NK-92 (cell line): ENCODE measurements around the gene PPP1R14C.

Source experiments
- DNase-seq: peaks from one replicate; lab custom pipeline; 2025; ENCODE audit not compliant: unreplicated experiment; lab: John Stamatoyannopoulos, UW

Gene PPP1R14C, protein sequence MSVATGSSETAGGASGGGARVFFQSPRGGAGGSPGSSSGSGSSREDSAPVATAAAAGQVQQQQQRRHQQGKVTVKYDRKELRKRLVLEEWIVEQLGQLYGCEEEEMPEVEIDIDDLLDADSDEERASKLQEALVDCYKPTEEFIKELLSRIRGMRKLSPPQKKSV

DNA sequence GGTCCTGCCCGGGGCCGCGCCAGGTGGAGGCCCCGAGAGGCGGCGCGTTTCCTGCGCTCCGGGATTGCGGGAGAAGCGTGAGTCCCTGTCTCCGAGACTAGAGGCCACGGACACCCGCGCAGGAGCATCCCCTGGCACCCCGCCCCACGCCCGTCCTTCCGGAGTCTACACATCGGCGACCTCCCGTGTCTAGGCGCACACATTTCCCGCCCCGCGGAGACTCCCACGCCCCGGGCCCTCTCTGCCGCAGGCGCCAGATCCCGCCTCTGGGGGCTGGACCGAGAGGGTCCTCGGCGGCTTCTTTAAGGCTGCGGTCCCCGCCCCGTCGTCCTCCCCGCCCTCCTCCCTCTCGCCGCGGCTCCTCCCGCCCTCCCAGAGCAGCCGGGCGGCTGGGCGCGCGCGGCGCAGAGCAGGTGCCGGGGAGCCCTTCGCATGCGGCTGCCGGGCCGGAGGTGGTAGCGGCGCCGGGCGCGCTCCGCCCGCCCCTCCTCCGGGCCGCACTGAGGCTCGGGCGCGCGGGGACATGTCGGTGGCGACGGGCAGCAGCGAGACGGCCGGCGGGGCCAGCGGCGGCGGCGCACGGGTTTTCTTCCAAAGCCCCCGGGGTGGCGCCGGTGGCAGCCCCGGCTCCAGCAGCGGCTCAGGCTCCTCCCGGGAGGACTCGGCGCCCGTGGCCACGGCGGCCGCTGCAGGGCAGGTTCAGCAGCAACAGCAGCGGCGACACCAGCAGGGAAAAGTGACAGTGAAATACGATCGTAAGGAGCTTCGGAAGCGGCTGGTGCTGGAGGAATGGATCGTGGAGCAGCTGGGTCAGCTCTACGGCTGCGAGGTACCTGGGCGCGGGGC, at the start of gene PPP1R14C:
PPP1R14C (plus strand) TSS at position 375 of the 846 bp plus-strand sequence; CDS start at position 524, 149 bp downstream.
- DNase-seq: no peak

DNA sequence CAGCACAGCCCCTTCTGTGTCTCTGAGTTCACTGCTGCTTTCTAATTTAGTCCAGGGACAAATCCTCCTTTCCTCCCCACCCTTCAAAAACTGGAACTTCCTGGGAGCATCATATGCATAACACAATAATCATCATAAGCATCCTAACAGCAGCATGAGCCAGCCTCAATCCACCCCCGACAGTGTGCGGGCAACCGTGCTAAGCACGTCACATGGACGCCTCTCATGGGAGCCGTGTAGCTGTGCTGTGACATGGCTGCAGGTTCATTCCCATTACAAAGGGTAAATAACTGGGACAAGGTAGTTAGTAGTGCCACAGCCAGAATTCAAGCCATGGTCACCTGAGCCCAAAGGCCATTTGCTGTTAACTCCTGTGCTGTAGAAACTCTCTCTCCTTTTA, 49.4 kb upstream of the PPP1R14C start:
- no peak for DNase-seq

DNA sequence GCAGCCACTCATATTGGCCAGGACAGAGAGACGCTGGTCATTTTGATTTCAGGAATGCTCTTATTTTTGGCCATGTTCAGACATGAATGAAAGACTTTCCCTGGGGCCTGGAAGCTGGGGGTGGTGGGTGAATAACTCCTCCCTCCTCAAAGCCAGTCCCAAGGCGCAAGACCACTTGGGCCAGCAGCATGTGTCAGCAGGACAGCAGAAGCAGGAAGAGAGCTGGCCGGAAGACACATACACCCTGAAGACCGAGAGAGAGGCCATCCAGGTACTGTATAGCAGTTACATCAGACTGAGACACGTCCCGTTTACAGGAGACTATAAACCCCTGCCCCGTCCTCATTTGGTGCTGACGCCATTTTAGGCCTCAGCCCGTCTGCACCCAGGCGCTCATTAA, 44.7 kb upstream of the PPP1R14C start:
- DNase-seq: no peak

DNA sequence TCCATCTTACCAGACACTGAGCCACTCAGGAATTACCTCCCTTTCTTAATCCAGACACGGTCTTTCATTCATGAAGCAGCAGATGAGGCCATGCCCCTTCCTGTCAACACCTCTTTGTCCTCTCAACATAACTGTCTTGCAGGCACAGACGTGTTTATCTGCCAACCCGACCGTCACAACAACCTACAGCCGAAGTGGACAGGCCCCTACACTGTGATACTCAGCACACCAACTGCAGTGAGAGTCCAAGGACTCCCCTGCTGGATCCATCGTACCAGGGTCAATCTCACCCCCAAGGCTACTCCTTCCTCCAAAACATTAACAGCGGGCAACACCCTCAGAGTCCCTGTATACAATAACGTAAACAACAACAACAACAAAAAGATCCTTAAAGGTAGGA, 43.3 kb upstream of the PPP1R14C start:
- DNase-seq: no peak

DNA sequence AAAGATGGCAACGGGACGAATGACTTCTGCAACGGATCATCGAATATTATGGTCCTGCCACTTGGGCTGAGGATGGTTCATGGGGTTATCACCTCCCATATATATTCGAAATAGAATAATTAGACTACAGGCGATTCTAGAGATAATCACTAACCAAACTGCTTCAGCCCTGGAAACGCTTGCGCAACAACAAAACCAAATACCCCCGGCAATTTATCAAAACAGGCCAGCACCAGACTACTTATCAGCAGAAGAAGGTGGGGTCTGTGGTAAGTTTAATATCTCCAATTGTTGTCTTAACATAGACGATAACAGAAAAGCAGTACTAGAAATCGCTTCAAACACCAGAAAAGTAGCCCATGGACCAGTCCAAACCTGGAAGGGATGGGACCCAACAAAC, 42.9 kb upstream of the PPP1R14C start:
- DNase-seq: no peak

DNA sequence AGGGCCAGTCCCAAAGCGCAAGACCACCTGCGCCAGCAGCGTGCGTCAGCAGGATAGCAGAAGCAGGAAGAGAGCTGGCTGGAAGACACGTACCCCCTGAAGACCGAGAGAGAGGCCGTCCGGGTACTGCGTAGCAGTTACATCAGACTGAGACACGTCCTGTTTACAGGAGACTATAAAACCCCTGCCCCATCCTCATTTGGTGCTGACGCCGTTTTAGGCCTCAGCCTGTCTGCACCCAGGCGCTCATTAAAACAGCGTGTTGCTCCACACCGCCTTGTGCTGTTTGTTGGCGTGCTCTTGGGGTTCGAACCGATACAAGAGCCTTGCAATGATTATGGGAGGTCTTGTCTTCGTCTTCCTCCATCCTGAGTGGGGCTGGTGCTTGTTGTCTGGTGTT, 42.1 kb upstream of the PPP1R14C start:
- DNase-seq: no peak

DNA sequence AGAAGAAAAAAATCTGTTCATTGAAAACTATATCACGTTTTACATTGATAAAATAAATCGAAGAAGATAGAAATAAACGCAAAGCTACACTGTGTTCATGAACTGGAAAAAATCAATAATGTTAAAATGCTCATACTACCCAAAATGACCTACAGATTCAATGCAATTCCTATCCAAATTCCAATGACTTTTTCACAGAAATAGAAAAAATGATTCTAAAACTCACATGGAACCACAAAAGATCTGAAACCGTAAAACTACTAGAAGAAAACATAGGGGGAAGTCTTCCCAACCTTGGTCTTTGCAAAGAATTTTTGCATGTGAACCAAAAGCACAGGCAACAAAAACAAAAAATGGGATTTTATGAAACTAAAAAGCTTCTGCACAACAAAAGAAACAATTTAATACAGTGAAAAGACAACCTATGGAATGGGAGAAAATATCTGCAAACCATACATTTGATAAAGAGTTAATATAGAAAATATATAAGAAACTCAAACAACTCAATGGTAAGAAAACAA, 40.0 kb upstream of the PPP1R14C start:
- no peak for DNase-seq

DNA sequence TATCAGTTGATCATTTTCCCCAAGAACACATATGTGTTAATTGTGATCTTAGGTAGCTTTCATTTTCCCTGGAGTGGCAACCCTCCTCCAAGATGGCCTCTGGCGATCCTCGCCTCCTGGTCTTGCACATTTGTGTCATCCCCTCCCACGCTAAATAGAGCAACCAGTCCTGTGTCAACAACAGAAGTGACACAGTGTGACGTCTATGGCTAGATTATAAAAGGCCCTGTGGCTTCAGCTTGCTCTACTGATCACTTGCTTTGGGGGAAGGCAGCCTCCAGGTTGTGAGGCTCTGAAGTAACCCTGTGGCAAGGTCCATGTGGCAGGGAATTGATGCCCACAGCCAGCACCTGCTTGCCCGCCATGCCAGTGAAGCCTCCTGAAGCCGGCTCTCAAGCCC, 30.6 kb upstream of the PPP1R14C start:
- DNase-seq: no peak

DNA sequence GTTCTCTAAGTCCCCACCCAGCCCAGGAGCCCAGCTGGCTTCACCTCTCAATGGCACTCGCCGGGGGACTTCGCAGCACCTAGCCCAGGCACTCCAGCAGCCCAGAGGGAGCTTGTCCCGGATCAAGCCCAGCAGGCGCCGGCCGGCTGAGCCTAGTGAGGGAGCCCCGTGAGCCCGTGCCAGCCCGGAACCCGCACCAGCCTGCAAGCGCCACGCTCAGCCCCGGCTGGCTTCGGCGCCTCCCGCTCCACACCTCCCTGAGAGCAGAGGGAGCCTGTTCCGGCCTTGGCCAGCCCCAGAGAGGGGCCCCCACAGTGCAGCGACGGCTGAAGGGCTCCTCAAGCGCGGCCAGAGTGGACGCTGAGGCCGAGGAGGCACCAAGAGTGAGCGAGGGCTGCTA, 27.1 kb upstream of the PPP1R14C start:
- DNase-seq: no peak

DNA sequence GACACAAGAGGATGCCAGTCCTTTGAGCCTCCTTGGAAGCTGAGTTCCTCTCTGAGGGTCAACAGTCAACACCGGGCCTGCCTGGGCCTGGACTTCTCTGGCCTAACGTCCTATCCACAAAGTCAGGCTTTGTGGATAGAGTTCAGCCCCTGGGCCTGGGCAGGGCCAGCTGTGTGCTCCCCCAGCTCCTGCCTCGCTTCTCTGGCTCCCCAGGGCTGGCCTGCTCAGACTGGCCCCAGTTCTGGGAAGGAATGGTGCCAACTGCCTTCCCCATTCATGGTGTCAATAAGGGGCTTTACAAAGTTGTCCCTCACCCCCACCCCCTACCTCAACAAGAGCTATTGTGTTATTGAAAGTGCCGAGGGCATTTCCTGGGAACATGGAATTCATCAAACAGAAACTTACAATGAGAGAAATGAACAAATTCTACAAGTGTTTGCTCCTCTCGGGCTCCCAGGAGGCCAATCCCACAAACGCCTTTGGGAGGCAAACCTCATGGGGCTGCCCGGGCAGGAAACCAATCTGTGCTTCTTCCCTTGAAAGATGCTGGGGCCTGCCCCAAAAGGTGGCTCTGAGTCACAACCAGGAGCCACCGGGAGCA, 26.5 kb upstream of the PPP1R14C start:
- DNase-seq: no peak

DNA sequence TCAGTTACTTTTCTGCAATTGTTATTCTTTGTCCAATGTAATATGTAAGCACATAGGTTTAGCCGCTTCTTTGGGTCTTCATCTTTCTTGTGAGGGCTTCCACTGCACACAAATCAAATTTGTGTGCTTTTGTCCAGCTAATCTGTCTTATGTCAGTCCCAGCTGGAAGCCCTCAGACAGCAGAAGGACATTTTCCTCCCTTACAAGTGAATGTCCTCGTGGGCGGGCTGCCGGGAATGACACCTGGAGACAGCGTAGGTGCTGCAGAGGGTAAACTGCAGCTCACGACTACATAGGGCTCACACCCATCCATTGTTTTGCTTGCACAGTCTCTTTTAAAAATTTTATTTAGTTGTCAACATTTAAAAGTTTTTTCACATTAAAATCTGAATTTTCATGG, 24.6 kb upstream of the PPP1R14C start:
- DNase-seq: no peak

DNA sequence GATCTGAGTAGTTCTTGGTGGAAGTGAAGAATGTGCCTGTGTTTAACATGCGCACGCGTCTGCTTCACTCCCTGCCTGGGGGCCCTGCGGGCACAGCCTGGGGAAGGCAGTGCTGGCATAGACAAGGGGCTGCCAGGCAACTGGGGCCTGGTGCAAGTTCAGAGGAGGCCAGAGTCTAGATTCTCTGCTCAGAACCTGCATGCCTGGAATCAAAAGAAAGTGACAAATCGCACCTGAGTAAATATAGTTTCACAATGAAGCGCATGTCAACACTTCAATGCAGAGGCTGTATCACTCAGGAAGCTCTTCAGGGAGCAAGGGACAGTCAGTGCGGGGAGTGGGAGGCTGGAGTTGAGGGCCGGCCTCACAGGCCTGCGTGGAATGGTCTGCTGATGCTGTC, 24.2 kb upstream of the PPP1R14C start:
- no peak for DNase-seq

DNA sequence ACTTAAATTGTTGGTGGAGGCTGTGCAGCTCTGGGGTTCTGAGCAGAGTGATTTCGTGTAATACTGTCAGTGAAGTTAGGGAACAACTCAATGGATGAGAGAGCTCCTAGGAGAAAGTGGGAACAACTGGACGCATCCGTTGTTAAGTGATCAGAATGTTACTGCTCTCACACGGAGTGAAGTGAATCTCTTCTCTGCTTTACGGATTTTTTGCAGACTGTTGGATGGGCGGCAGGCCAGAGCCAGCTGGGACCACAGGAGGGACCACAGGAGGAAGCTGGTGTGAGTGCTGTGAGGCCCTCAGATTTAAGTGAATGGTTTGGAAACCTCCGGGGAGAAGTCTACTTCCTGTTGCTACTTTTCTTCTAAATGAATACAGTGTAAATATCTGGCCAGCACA, 23.7 kb upstream of the PPP1R14C start:
- DNase-seq: no peak

DNA sequence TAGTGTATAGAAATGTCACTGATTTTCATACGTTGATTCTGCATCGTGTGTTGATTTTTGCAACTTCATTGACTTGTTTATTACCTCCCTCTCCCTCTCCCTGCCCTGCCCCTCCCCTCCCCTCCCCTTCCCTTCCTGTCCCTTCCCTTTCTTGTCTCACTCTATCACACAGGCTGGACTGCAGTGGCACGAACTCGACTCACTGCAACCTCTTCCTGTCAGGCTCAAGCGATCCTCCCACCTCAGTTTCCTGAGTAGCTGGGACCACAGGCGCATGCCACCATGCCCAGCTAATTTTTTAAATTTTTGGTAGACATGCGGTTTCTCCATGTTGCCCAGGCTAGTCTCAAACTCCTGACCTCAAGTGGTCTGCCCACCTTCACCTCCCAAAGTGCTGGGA, 19.2 kb upstream of the PPP1R14C start:
- DNase-seq: no peak

DNA sequence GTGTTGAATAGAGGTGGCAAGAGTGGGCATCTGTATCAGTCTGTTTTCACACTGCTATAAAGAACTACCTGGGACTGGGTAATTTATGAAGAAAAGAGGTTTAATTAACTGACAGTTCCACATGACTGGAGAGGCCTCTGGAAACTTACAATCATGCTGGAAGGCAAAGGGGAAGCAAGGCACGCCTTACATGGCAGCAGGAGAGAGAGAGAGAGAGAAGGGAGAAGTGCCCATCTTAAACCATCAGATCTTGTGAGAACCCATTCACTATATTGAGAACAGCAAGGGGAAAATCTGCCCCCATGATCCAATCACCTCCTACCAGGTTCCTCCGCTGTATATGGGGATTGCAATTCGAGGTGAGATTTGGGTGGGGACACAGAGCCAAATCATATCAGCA, 18.6 kb upstream of the PPP1R14C start:
- no peak for DNase-seq

DNA sequence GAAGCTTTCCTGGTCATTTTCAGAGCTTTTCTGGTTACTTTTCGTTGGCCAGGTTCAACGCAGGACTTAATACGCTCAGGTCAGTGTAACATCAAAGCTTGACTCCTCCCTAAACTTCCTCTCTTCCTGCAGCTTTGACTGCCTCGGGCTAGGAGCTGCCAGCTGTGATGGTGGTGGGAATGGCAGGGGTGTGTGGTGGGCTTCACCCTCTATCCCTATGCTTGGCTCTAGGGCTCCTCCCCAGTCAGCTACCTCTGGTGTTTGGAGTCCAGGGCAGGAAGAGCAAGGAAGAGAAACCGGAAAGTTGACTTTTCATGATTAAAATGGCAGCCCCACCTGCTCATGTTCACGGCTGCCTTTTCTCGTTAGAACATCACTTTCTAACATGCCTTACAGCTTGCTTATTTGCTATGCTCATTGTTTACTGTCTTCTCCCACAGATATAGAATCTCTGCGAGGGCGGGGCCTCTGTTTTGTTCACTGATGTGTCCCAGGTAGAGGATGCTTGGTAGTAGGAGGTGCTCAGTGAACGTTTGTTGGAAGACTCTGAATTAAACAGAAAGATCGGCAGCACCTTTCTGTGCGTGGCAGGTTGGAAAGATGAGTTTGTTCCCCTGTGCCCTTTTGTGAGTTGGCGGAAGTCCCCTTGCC, 16.1 kb upstream of the PPP1R14C start:
- DNase-seq: no peak

DNA sequence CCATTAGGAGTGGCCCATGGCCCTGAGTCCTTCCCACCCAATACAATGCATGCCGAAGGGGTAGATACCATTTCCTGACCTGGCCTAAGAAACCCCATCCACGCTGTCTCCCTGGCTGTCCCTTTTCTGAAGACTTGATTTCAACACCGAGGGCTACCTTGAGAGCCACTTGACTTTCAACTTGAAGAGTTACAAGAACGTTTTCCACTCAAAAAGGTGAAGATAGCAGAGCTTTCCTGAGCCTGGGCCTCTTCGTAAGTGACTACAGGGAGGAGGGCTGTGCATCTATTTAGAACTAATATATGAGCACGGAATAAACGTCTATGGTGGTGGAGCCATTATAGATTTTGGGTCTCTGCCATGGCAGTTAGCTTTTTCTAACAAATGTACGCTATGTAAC, 14.4 kb upstream of the PPP1R14C start:
- DNase-seq: no peak

DNA sequence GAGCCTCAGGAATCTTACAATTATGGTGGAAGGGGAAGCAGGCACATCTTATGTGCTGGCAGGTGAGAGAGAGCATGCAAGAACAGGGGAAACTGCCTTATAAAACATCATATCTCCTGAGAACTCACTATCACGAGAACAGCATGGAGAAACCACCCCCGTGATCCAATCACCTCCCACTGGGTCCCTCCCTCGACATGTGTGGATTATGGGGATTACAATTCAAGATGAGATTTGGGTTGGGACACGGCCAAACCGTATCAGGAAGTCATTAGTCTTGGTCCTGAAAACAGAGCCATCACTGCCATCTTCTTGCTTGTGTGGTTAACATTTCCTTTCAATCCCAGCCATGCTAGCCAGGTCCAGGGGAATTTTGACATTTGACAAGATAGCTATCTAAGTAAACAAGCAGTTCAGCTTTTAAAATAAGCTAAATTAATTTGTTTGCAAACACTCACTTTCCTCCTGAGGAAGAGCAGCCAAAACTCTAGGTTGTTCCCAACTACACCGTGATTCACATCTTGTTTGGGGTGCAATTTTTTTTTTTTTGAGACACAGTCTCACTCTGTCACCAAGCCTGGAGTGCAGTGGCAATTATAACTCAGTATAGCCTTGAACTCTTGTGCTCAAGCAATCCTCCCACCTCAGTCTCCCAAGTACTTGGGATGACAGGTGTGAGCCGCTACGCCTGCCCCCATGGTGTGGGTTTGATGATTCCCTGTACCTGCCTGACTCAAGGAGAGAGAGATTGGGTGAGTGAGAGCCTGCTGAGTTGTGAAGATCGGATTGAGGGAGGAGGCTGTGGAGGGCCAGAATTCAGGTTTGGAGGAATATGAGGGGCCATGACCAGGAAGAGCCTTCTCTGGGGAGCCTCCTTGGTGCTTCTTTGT, 13.0 kb upstream of the PPP1R14C start:
- DNase-seq: no peak

DNA sequence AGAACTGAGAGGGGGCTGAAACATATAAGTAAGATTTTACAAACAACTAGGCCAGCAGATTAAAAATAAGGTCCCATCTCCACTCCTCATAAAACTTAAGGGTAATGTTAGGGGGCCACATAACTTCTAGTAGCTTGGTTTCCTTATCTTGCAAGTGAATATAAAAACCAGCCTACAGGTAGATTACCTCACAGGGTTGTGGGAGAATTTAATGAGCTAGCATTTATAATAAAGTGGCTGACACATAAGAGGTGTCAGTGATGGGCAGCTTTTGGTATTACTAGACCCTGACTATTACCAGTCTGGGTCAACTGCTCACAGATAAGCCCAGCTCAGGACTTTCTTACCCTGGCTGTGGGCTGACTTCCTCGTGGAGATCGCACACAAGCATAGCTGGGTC, 9.2 kb upstream of the PPP1R14C start:
- DNase-seq: no peak

DNA sequence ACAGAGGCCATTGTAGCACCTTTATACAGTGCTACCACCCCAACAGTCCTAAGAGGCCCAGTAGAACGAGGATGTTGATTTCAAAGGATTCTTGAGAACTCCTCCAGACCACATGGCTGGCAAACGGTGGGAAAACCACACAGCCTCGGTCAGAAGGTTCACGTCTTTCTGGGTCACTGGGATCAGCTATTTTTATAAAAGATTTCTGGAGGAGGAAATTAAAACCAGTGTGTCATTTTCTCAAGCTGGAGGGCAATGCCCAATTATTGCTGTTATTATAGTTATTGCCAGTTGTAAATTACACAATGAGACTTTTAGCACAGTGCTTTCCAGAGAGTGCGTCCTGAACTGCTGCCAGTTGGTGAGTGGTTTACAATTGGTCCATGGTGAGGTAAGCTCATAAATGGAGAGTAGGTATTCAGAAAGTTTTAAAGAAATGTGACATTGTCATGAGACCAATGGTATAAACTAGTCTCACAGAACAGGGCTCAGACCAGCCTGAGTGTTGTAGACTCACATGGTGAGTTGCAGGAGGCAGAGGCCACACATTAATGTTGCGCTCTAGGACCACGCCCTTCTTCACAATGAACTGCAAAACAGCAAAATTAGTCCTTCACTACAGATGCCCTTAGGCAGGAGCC, 8.4 kb upstream of the PPP1R14C start:
- DNase-seq: no peak
